ENCODE measurements around the gene JADE1.

- TF ChIP-seq, protein P1, sequence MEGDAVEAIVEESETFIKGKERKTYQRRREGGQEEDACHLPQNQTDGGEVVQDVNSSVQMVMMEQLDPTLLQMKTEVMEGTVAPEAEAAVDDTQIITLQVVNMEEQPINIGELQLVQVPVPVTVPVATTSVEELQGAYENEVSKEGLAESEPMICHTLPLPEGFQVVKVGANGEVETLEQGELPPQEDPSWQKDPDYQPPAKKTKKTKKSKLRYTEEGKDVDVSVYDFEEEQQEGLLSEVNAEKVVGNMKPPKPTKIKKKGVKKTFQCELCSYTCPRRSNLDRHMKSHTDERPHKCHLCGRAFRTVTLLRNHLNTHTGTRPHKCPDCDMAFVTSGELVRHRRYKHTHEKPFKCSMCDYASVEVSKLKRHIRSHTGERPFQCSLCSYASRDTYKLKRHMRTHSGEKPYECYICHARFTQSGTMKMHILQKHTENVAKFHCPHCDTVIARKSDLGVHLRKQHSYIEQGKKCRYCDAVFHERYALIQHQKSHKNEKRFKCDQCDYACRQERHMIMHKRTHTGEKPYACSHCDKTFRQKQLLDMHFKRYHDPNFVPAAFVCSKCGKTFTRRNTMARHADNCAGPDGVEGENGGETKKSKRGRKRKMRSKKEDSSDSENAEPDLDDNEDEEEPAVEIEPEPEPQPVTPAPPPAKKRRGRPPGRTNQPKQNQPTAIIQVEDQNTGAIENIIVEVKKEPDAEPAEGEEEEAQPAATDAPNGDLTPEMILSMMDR (IDR thresholded peaks at IDR 0.05) = no peak
- TF ChIP-seq POLR2A (IDR thresholded peaks at IDR 0.05) = no peak
Measured at GRCh38 chr4:128855621-128856020, 46.1 kb downstream of the JADE1 start.
